H1 (cell line): Measurements from ENCODE around the gene SPATS2L. TPM values are rescaled to one million over a fixed set of nuclear protein-coding genes. Genes with fewer than 3 reads are reported as not detected.

Experiments used
- CTCF ChIA-PET: fragments of 300-600 bp; sonication (Branson Sonifier 250); formaldehyde crosslinking; loops from one replicate; lab custom pipeline; 2021; ENCODE audit not compliant: partially characterized antibody; lab: Charles Lee
- POLR2A ChIA-PET: fragments of 300-600 bp; sonication (Branson Sonifier 250); formaldehyde crosslinking; loops from one replicate; lab custom pipeline; 2021; ENCODE audit warnings: inconsistent platforms; ENCODE audit not compliant: partially characterized antibody; lab: Charles Lee
- DNase-seq, 2 experiments: peaks; one replicate each; pipeline versions ENCODE4 v3.0.0 to v3.0.0-alpha.2; 2010 to 2022; ENCODE audit warnings: low spot score in 2 of 2, low read depth in 1 of 2, mixed read lengths in 1 of 2
- FAIRE-seq: peaks from 2 replicates; lab custom pipeline; 2011; peaks lifted over from hg19 to GRCh38; lab: Jason Lieb, UNC
- H2AFZ ChIP-seq: 2 replicates; pipeline ENCODE4 v1.8.1; 2012; ENCODE audit warnings: low read length, inconsistent platforms
- H2AK5ac ChIP-seq: 2 replicates; pipeline ENCODE4 v1.6.1; 2013; ENCODE audit warnings: low read depth, low read length
- H2BK120ac ChIP-seq: replicated peaks from 2 replicates; pipeline ENCODE3; 2013; ENCODE audit warnings: low read depth, low read length, inconsistent platforms
- H2BK12ac ChIP-seq: 2 replicates; pipeline ENCODE4 v1.6.1; 2013; ENCODE audit warnings: low read depth, low read length
- H2BK15ac ChIP-seq: 2 replicates; pipeline ENCODE4 v1.6.1; 2013; ENCODE audit warnings: low read length
- H2BK20ac ChIP-seq: 2 replicates; pipeline ENCODE4 v1.6.1; 2013; ENCODE audit warnings: low read length
- H2BK5ac ChIP-seq: 2 replicates; pipeline ENCODE4 v1.6.1; 2013; ENCODE audit warnings: low read depth, low read length
- H3K14ac ChIP-seq: 2 replicates; pipeline ENCODE4 v1.6.1; 2013; ENCODE audit warnings: inconsistent platforms; ENCODE audit not compliant: insufficient read length
- H3K18ac ChIP-seq: 2 replicates; pipeline ENCODE4 v1.6.1; 2013; ENCODE audit warnings: low read length; ENCODE audit errors: extremely low read depth
- H3K23ac ChIP-seq: 2 replicates; pipeline ENCODE4 v1.6.1; 2013; ENCODE audit warnings: inconsistent platforms; ENCODE audit not compliant: insufficient read length
- H3K23me2 ChIP-seq: 2 replicates; pipeline ENCODE4 v1.6.1; 2013; ENCODE audit warnings: low read depth, low read length
- H3K27ac ChIP-seq: 2 replicates; pipeline ENCODE4 v1.6.1; 2011; ENCODE audit warnings: low read depth, low read length, inconsistent platforms
- H3K27me3 ChIP-seq, 4 experiments: replicated peaks in 1 of 4; 1 replicate in 1 of 4; 2 replicates in 3 of 4; pipeline versions ENCODE4 v1.6.1 to v1.8.1; 2011 to 2013; ENCODE audit warnings: low read length in 3 of 4, mild to moderate bottlenecking in 3 of 4, inconsistent platforms in 2 of 4, mixed read lengths in 2 of 4, moderate library complexity in 1 of 4; ENCODE audit not compliant: control insufficient read depth in 3 of 4, insufficient read depth in 3 of 4; ENCODE audit errors: extremely low read depth in 1 of 4
- H3K36me3 ChIP-seq, 4 experiments: 2 replicates each; pipeline versions ENCODE4 v1.6.1 to v1.8.1; 2011 to 2013; ENCODE audit warnings: mild to moderate bottlenecking in 4 of 4, low read length in 3 of 4, moderate library complexity in 2 of 4, control low read depth in 1 of 4, inconsistent platforms in 1 of 4; ENCODE audit not compliant: insufficient read depth in 4 of 4, control insufficient read depth in 2 of 4
- H3K4ac ChIP-seq: replicated peaks from 2 replicates; pipeline ENCODE3; 2013; ENCODE audit warnings: low read length, low read depth, mixed read lengths, inconsistent platforms; ENCODE audit not compliant: insufficient read length
- H3K4me1 ChIP-seq, 4 experiments: replicated peaks in 1 of 4; 1 replicate in 1 of 4; 2 replicates in 3 of 4; pipeline versions ENCODE4 v1.6.1 to v1.8.1; 2011 to 2013; ENCODE audit warnings: low read length in 3 of 4, inconsistent platforms in 2 of 4, mixed read lengths in 1 of 4; ENCODE audit not compliant: insufficient read depth in 4 of 4, control insufficient read depth in 3 of 4
- H3K4me2 ChIP-seq, 2 experiments: 2 replicates each; pipeline versions ENCODE4 v1.6.1 to v1.8.1; 2011 to 2013; ENCODE audit warnings: low read depth in 2 of 2, low read length in 2 of 2, control low read depth in 1 of 2, inconsistent platforms in 1 of 2, mild to moderate bottlenecking in 1 of 2; ENCODE audit not compliant: insufficient read depth in 1 of 2
- H3K4me3 ChIP-seq, 4 experiments: fragments of 200-600, 300-600 bp in 1 of 4; sonication (generic), shearing (Covaris generic), sonication (Bioruptor Twin) in 1 of 4; 2 replicates each; pipeline versions ENCODE4 v1.5.1 to v1.8.1; 2011 to 2016; ENCODE audit warnings: low read length in 4 of 4, low read depth in 3 of 4, control low read depth in 2 of 4, inconsistent platforms in 2 of 4, mild to moderate bottlenecking in 2 of 4, mixed read lengths in 1 of 4, moderate library complexity in 1 of 4; ENCODE audit not compliant: insufficient read depth in 2 of 4; ENCODE audit errors: extremely low read depth in 1 of 4
- H3K56ac ChIP-seq: replicated peaks from 2 replicates; pipeline ENCODE3; 2013; ENCODE audit warnings: low read depth, mild to moderate bottlenecking, mixed read lengths, low read length, inconsistent platforms; ENCODE audit not compliant: insufficient read length
- H3K79me1 ChIP-seq: 2 replicates; pipeline ENCODE4 v1.6.1; 2013; ENCODE audit warnings: low read depth, low read length, control low read depth
- H3K79me2 ChIP-seq, 2 experiments: 2 replicates each; pipeline versions ENCODE4 v1.6.1 to v1.8.1; 2012 to 2013; ENCODE audit warnings: low read length in 2 of 2, mild to moderate bottlenecking in 2 of 2, inconsistent platforms in 1 of 2; ENCODE audit not compliant: insufficient read depth in 2 of 2, control insufficient read depth in 1 of 2
- H3K9ac ChIP-seq, 4 experiments: replicated peaks in 1 of 4; 1 replicate in 1 of 4; 2 replicates in 3 of 4; pipeline versions ENCODE4 v1.6.1 to v1.8.1; 2011 to 2013; ENCODE audit warnings: low read depth in 3 of 4, low read length in 3 of 4, control low read depth in 2 of 4, mild to moderate bottlenecking in 2 of 4, moderate library complexity in 2 of 4, inconsistent platforms in 1 of 4; ENCODE audit errors: extremely low read depth in 1 of 4
- H3K9me3 ChIP-seq, 2 experiments: 2 replicates each; pipeline versions ENCODE4 v1.6.1 to v1.8.1; 2012 to 2013; ENCODE audit warnings: mild to moderate bottlenecking in 2 of 2, moderate library complexity in 2 of 2, control low read depth in 1 of 2, inconsistent platforms in 1 of 2, low read depth in 1 of 2, low read length in 1 of 2, mixed read lengths in 1 of 2; ENCODE audit not compliant: insufficient read depth in 2 of 2
- H4K20me1 ChIP-seq, 2 experiments: replicated peaks in 1 of 2; 2 replicates each; pipeline versions ENCODE3 to v1.8.1; 2011 to 2013; ENCODE audit warnings: inconsistent platforms in 2 of 2, low read length in 2 of 2, mild to moderate bottlenecking in 1 of 2; ENCODE audit not compliant: insufficient read depth in 2 of 2, control insufficient read depth in 1 of 2
- H4K5ac ChIP-seq: 2 replicates; pipeline ENCODE4 v1.6.1; 2013; ENCODE audit warnings: low read length, low read depth, mixed read lengths, inconsistent platforms; ENCODE audit not compliant: insufficient read length
- H4K8ac ChIP-seq: 2 replicates; pipeline ENCODE4 v1.8.0; 2013; ENCODE audit warnings: mild to moderate bottlenecking, moderate library complexity, low read length, inconsistent platforms; ENCODE audit not compliant: insufficient read depth; ENCODE audit errors: extremely low read depth
- H4K91ac ChIP-seq: replicated peaks from 2 replicates; pipeline ENCODE3; 2013; ENCODE audit warnings: low read length, mixed read lengths, inconsistent platforms; ENCODE audit not compliant: insufficient read length
- ASH2L ChIP-seq: fragments of 200-600, 300-600 bp; sonication (generic); IDR thresholded peaks from one replicate; pipeline ENCODE4 v1.7.1; 2017; ENCODE audit warnings: low read length
- CREB1 ChIP-seq: IDR thresholded peaks from 2 replicates; pipeline ENCODE4 v1.6.1; 2012; ENCODE audit warnings: inconsistent platforms
- FOSL1 ChIP-seq: IDR thresholded peaks from 2 replicates; pipeline ENCODE4 v1.6.1; 2011; ENCODE audit warnings: mild to moderate bottlenecking, low read depth, low read length, moderate library complexity; ENCODE audit not compliant: insufficient read depth
- JUN ChIP-seq: IDR thresholded peaks from 2 replicates; pipeline ENCODE4 v1.6.1; 2011; ENCODE audit warnings: low read depth, mild to moderate bottlenecking, improper control_type of control experiment, low read length
- PHF8 ChIP-seq: fragments of 200-600 bp; sonication (generic); conservative IDR thresholded peaks from 2 replicates; pipeline ENCODE4 v1.7.1; 2012; ENCODE audit warnings: low read depth, mild to moderate bottlenecking, inconsistent platforms, low read length, moderate library complexity
- POU5F1 ChIP-seq: IDR thresholded peaks from 2 replicates; pipeline ENCODE4 v1.6.1; 2011; ENCODE audit warnings: low read depth, mild to moderate bottlenecking, low read length, moderate library complexity
- RBBP5 ChIP-seq: IDR thresholded peaks from 2 replicates; pipeline ENCODE4 v1.7.1; 2012; ENCODE audit warnings: low read depth, mild to moderate bottlenecking, inconsistent platforms, low read length, moderate library complexity, borderline replicate concordance
- SP4 ChIP-seq: IDR thresholded peaks from 2 replicates; pipeline ENCODE4 v1.6.1; 2012; ENCODE audit warnings: low read length, inconsistent platforms
- SRF ChIP-seq: IDR thresholded peaks from 2 replicates; pipeline ENCODE4 v1.6.1; 2011; ENCODE audit warnings: mild to moderate bottlenecking, low read depth, low read length, moderate library complexity
- YY1 ChIP-seq: IDR thresholded peaks from 2 replicates; pipeline ENCODE4 v1.6.1; 2011; ENCODE audit warnings: low read depth, mild to moderate bottlenecking, low read length
- WGBS, 2 experiments: shearing (Covaris generic) in 1 of 2; methylation state at CpG; one replicate each; pipeline versions ENCODE4 v1.1.6 to v1.1.7; 2013 to 2015; ENCODE audit warnings: low lambda C conversion rate in 2 of 2, mixed read lengths in 2 of 2, inconsistent platforms in 1 of 2, low coverage in 1 of 2, missing lambda C conversion rate in 1 of 2; ENCODE audit not compliant: insufficient replicate concordance in 2 of 2, insufficient coverage in 1 of 2, insufficient read length in 1 of 2; ENCODE audit errors: extremely low coverage in 1 of 2, missing lambda C conversion rate in 1 of 2; 5-methylcytosine and 5-hydroxymethylcytosine counted together
- polyA plus RNA-seq, 7 experiments: library from polyadenylated mRNA; depleted of rRNA in 3 of 7; stranded (reverse) in 5 of 7; unstranded in 2 of 7; fragments of >200 nt in 5 of 7; fragments of 200-250 nt in 2 of 7; gene quantifications; 1 replicate in 5 of 7; 2 replicates in 1 of 7; 4 replicates in 1 of 7; pipeline versions ENCODE4 v1.2.1 to v1.2.3, GENCODE V29; 2011 to 2013; ENCODE audit warnings: missing spikeins in 2 of 7, mixed read lengths in 2 of 7
- total RNA-seq: library from RNA; stranded (reverse); fragmentation: NEBNext Ultra II Directional; extraction: Animal tissue kit (Norgen Biotek cat#: 25700); gene quantifications from 2 replicates; pipeline ENCODE4 v1.2.1, GENCODE V29; 2021

SPATS2L gene
- total and polyA plus RNA-seq, 2 of the 8 experiments (the other 6 are each of a cell fraction or from before 2014, with no cell fraction given): 67.3 to 189 TPM

DNA sequence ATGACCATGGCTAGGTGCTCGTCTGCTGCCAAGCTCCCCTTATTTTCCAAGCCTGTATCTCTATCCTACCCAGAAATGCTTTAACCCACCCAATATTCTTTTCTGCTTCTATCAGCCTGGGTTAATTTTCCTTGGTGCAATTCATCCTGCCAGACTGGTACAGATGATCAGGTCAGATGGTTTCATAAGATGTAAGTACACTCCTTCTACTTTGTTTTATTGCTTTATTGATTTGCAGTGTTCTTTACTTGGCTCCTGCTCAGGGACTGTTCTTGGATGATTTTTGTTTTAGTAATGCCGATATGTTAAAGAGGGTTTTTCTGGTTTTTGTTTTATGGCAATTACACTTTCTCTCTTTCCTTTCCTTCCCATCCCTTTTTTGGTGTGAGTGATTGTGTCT lies 217.1 kb downstream of the SPATS2L start:
- no peak overlapping the region for H3K18ac ChIP-seq
- no peak overlapping the region for H2BK20ac ChIP-seq
- peaks cover 7% of the 10 kb centered on the region for H3K23me2 ChIP-seq
- H4K20me1 ChIP-seq: peaks cover 0 to 3% of the 10 kb centered on the region in 2 experiments
- peaks cover 0 to 22% of the 10 kb centered on the region in 2 experiments; a peak in 2 of 4 replicates for H3K79me2 ChIP-seq
- no peak overlapping the region for H4K91ac ChIP-seq
- no peak overlapping the region for H2BK120ac ChIP-seq
- no peaks in the 10 kb centered on the region for H3K9me3 ChIP-seq
- H2AFZ ChIP-seq: no peak overlapping the region
- H3K4me2 ChIP-seq: no peak overlapping the region
- H2AK5ac ChIP-seq: no peak overlapping the region
- H3K56ac ChIP-seq: no peak overlapping the region
- WGBS, 2 experiments: 87% methylated on average over 2 of the region's 2 CpGs; no CpG with 5 or more reads in 1 of the 2 experiments
- FAIRE-seq (no peak), DNase-seq (no peak)
- no peak overlapping the region for H3K4me3 ChIP-seq
- TF ChIP-seq FOSL1: no peak
- no peak for TF ChIP-seq SP4
- TF ChIP-seq POU5F1: no peak
- no peak for TF ChIP-seq CREB1
- TF ChIP-seq RBBP5: no peak
- no peak for TF ChIP-seq ASH2L
- TF ChIP-seq PHF8: no peak
- TF ChIP-seq YY1: no peak
- TF ChIP-seq SRF: no peak
- TF ChIP-seq JUN: no peak
- no peak overlapping the region for H2BK5ac ChIP-seq
- ChIA-PET POLR2A (no interaction called here), CTCF (interaction anchor here (0.8 to 5.5 kb wide), 5 partner anchors 8 to 550 kb away, joined by 3 to 29 read pairs (median 4); partner anchors contain the start of gene KCTD18)
- H3K79me1 ChIP-seq: 0 out of 2 replicates have a peak, but pooled peaks cover 2% of the 10 kb centered on the region
- no peak overlapping the region for H3K14ac ChIP-seq
- H3K27me3 ChIP-seq: peaks cover 0 to 5% (median 1%) of the 10 kb centered on the region in 4 experiments; a peak in 3 of 7 replicates
- H3K9ac ChIP-seq: no peak overlapping the region; a peak in 1 of 7 replicates
- peak overlapping the region; percentile 47 for H3K4ac ChIP-seq
- H3K36me3 ChIP-seq: no peaks in the 10 kb centered on the region
- H3K23ac ChIP-seq: no peak overlapping the region
- H3K27ac ChIP-seq: no peak overlapping the region
- no peak overlapping the region for H4K5ac ChIP-seq
- H4K8ac ChIP-seq: no peak overlapping the region
- H3K4me1 ChIP-seq: peaks cover 0 to 3% (median 1%) of the 10 kb centered on the region in 4 experiments; a peak in 5 of 7 replicates
- H2BK12ac ChIP-seq: no peak overlapping the region
- H2BK15ac ChIP-seq: no peak overlapping the region
